ENCODE results near the gene ATP8A2.
A peak's percentile ranks its signal among the peaks of the same experiment; 100 is the strongest.

The ATP8A2 gene

GRCh38 chr13:26046639-26047038, 674.9 kb downstream of the ATP8A2 start:
- Histone ChIP-seq H3K27me3 (ENCODE audit: control insufficient read depth in 1 of 2, insufficient read depth in 2 of 2, low read length in 2 of 2) (peaks cover 33 to 41% of the 10 kb centered on the region in 2 donors), H3K36me3 (ENCODE audit: control insufficient read depth in 2 of 2, insufficient read depth in 2 of 2, low read length in 2 of 2) (no peaks in the 10 kb centered on the region), H3K4me1 (ENCODE audit: control insufficient read depth, insufficient read depth, low read length) (peaks cover 22% of the 10 kb centered on the region), H3K9me3 (ENCODE audit: control insufficient read depth in 2 of 2, low read length in 2 of 2) (no peaks in the 10 kb centered on the region), H3K27ac (ENCODE audit: low read length) (no peak overlapping the region), H3K9ac (ENCODE audit: low read length in 2 of 2) (no peak overlapping the region), H3K4me3 (ENCODE audit: low read length in 2 of 2) (no peak overlapping the region)

GRCh38 chr13:26047040-26047439, 675.3 kb downstream of the ATP8A2 start:
- Histone ChIP-seq H3K4me1 (ENCODE audit: control insufficient read depth, insufficient read depth, low read length) (peaks cover 23% of the 10 kb centered on the region), H3K27me3 (ENCODE audit: control insufficient read depth in 1 of 2, insufficient read depth in 2 of 2, low read length in 2 of 2) (peaks cover 34 to 41% of the 10 kb centered on the region in 2 donors), H3K4me3 (ENCODE audit: low read length in 2 of 2) (no peak overlapping the region), H3K9ac (ENCODE audit: low read length in 2 of 2) (no peak overlapping the region), H3K9me3 (ENCODE audit: control insufficient read depth in 2 of 2, low read length in 2 of 2) (no peaks in the 10 kb centered on the region), H3K27ac (ENCODE audit: low read length) (no peak overlapping the region), H3K36me3 (ENCODE audit: control insufficient read depth in 2 of 2, insufficient read depth in 2 of 2, low read length in 2 of 2) (no peaks in the 10 kb centered on the region)

GRCh38 chr13:26048741-26049140, 677.0 kb downstream of the ATP8A2 start:
- H3K27ac ChIP-seq (ENCODE audit: low read length): no peak overlapping the region
- no peak overlapping the region for H3K4me3 ChIP-seq (ENCODE audit: low read length in 2 of 2)
- peaks cover 38 to 44% of the 10 kb centered on the region in 2 donors for H3K27me3 ChIP-seq (ENCODE audit: control insufficient read depth in 1 of 2, insufficient read depth in 2 of 2, low read length in 2 of 2)
- peaks cover 25% of the 10 kb centered on the region for H3K4me1 ChIP-seq (ENCODE audit: control insufficient read depth, insufficient read depth, low read length)
- no peaks in the 10 kb centered on the region for H3K9me3 ChIP-seq (ENCODE audit: control insufficient read depth in 2 of 2, low read length in 2 of 2)
- H3K36me3 ChIP-seq (ENCODE audit: control insufficient read depth in 2 of 2, insufficient read depth in 2 of 2, low read length in 2 of 2): no peaks in the 10 kb centered on the region
- H3K9ac ChIP-seq (ENCODE audit: low read length in 2 of 2): no peak overlapping the region

- Histone ChIP-seq H3K27ac (ENCODE audit: low read length) (no peak overlapping the region), H3K4me3 (ENCODE audit: low read length in 2 of 2) (peak overlapping the region; percentile 46 to 70), H3K9ac (ENCODE audit: low read length in 2 of 2) (no peak overlapping the region), H3K27me3 (ENCODE audit: control insufficient read depth in 1 of 2, insufficient read depth in 2 of 2, low read length in 2 of 2) (peaks cover 38 to 44% of the 10 kb centered on the region in 2 donors), H3K36me3 (ENCODE audit: control insufficient read depth in 2 of 2, insufficient read depth in 2 of 2, low read length in 2 of 2) (no peaks in the 10 kb centered on the region), H3K4me1 (ENCODE audit: control insufficient read depth, insufficient read depth, low read length) (peaks cover 25% of the 10 kb centered on the region), H3K9me3 (ENCODE audit: control insufficient read depth in 2 of 2, low read length in 2 of 2) (no peaks in the 10 kb centered on the region)
Measured at GRCh38 chr13:26050568-26051230, 678.9 kb downstream of the ATP8A2 start.

DNA sequence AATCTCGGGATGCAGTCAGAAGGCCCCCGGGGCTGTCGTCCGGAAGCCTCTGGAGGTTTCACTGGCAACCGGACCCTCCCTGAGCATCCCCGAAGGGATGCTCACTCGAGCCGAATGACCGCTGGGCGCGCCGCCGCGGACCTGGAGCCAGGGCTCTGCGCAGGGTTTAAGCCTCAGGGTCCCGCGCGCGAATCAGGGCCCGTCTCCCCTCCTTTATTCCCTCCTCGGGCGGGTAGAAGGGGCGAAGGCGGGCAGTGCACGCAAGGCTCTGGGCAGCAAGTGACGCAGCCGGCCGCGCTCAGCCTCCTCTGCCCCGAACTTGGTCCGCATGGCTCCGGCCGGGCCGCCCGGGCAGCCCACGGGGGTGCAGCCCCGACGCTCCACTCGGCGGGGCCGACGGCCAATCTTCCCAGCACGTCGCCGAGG, 679.5 kb downstream of the ATP8A2 start:
- Histone ChIP-seq H3K9ac (ENCODE audit: low read length in 2 of 2) (no peak overlapping the region), H3K4me3 (ENCODE audit: low read length in 2 of 2) (peak overlapping the region; percentile 46 to 70), H3K27ac (ENCODE audit: low read length) (no peak overlapping the region), H3K36me3 (ENCODE audit: control insufficient read depth in 2 of 2, insufficient read depth in 2 of 2, low read length in 2 of 2) (no peaks in the 10 kb centered on the region), H3K9me3 (ENCODE audit: control insufficient read depth in 2 of 2, low read length in 2 of 2) (no peaks in the 10 kb centered on the region), H3K27me3 (ENCODE audit: control insufficient read depth in 1 of 2, insufficient read depth in 2 of 2, low read length in 2 of 2) (peaks cover 36 to 44% of the 10 kb centered on the region in 2 donors), H3K4me1 (ENCODE audit: control insufficient read depth, insufficient read depth, low read length) (peaks cover 25% of the 10 kb centered on the region)

DNA sequence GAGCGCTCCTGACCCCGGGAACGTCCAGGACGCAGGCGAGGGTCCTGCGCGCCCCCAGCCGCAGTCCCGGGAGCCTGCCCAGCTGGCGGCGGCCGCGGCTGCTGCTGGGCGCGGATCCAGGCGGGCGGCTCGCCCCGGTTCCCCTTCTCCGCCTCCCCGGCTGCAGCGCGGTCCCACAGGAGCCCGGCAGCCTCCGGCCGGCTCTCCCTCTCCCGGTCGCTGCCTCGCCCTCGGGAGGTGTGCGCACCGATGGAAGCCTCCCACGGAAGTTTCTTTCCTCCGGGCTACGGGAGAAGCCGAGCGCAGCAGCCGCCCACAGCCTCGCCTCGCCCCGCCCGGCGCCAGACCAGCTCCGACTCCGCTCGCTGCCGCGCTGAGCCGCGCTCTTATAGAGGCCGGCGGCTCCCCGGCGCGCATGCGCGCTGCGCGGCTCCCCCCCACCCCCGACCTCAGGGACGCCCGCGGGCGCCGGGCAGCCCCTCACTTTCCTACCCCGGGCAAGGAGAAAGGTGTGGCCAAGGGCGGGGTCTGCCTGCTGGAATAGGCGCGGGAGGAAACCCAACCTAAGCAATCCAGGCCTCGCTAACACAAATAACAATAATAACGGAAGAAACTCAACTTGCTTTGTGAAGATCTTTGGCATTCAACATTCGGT, 680.0 kb downstream of the ATP8A2 start, which contains the start of gene SHISA2:
SHISA2 (minus strand) TSS at position 360 of the 655 bp plus-strand sequence. CDS start 1,041 bp downstream, outside the sequence.
- Histone ChIP-seq H3K4me1 (ENCODE audit: control insufficient read depth, insufficient read depth, low read length) (peaks cover 25% of the 10 kb centered on the region), H3K9ac (ENCODE audit: low read length in 2 of 2) (peak within 1 kb of the TSS in 1 of 2 donors; percentile 4), H3K9me3 (ENCODE audit: control insufficient read depth in 2 of 2, low read length in 2 of 2) (no peaks in the 10 kb centered on the region), H3K36me3 (ENCODE audit: control insufficient read depth in 2 of 2, insufficient read depth in 2 of 2, low read length in 2 of 2) (no peaks in the 10 kb centered on the region), H3K4me3 (ENCODE audit: low read length in 2 of 2) (peak within 1 kb of the TSS; percentile 46 to 70), H3K27me3 (ENCODE audit: control insufficient read depth in 1 of 2, insufficient read depth in 2 of 2, low read length in 2 of 2) (peaks cover 31 to 42% of the 10 kb centered on the region in 2 donors), H3K27ac (ENCODE audit: low read length) (no peak within 1 kb of the TSS)

GRCh38 chr13:26052337-26052736, 680.6 kb downstream of the ATP8A2 start:
- Histone ChIP-seq H3K27ac (ENCODE audit: low read length) (no peak overlapping the region), H3K9ac (ENCODE audit: low read length in 2 of 2) (no peak overlapping the region), H3K4me1 (ENCODE audit: control insufficient read depth, insufficient read depth, low read length) (peaks cover 25% of the 10 kb centered on the region), H3K9me3 (ENCODE audit: control insufficient read depth in 2 of 2, low read length in 2 of 2) (no peaks in the 10 kb centered on the region), H3K27me3 (ENCODE audit: control insufficient read depth in 1 of 2, insufficient read depth in 2 of 2, low read length in 2 of 2) (peaks cover 28 to 42% of the 10 kb centered on the region in 2 donors), H3K4me3 (ENCODE audit: low read length in 2 of 2) (peak overlapping the region; percentile 33 to 70), H3K36me3 (ENCODE audit: control insufficient read depth in 2 of 2, insufficient read depth in 2 of 2, low read length in 2 of 2) (no peaks in the 10 kb centered on the region)

DNA sequence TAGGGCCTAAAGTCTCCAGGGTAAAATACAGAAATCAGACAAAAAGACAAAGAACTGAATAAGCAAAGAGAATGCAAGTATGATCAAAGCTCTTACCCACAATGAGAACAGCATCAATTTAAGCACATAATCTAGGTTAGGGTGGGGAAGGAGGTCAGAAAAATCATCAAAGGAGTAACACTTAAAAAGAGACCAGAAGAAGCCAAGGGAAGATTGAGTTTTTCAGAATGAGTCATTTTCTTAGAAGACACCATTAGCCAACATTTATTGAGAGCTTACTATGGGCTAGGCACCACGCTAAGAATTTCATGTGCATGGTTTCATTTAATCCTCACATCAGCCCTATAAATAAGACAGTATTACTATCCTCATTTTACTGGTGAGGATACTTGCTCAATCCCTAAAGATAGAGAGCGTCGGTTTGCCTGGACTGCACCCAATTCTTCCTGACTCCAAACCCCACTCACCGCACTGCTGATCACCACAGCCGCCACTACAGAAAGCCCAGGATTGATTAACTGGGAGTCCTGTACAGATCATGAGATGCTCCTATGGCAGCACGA, 681.7 kb downstream of the ATP8A2 start:
- Histone ChIP-seq H3K9me3 (ENCODE audit: control insufficient read depth in 2 of 2, low read length in 2 of 2) (no peaks in the 10 kb centered on the region), H3K4me1 (ENCODE audit: control insufficient read depth, insufficient read depth, low read length) (peaks cover 25% of the 10 kb centered on the region), H3K27ac (ENCODE audit: low read length) (no peak overlapping the region), H3K27me3 (ENCODE audit: control insufficient read depth in 1 of 2, insufficient read depth in 2 of 2, low read length in 2 of 2) (peaks cover 20 to 39% of the 10 kb centered on the region in 2 donors), H3K36me3 (ENCODE audit: control insufficient read depth in 2 of 2, insufficient read depth in 2 of 2, low read length in 2 of 2) (no peaks in the 10 kb centered on the region), H3K4me3 (ENCODE audit: low read length in 2 of 2) (no peak overlapping the region), H3K9ac (ENCODE audit: low read length in 2 of 2) (no peak overlapping the region)

- Histone ChIP-seq H3K4me1 (ENCODE audit: control insufficient read depth, insufficient read depth, low read length) (peaks cover 17% of the 10 kb centered on the region), H3K4me3 (ENCODE audit: low read length in 2 of 2) (no peak overlapping the region), H3K27me3 (ENCODE audit: control insufficient read depth in 1 of 2, insufficient read depth in 2 of 2, low read length in 2 of 2) (peaks cover 10 to 27% of the 10 kb centered on the region in 2 donors), H3K9me3 (ENCODE audit: control insufficient read depth in 2 of 2, low read length in 2 of 2) (no peaks in the 10 kb centered on the region), H3K9ac (ENCODE audit: low read length in 2 of 2) (no peak overlapping the region), H3K36me3 (ENCODE audit: control insufficient read depth in 2 of 2, insufficient read depth in 2 of 2, low read length in 2 of 2) (no peaks in the 10 kb centered on the region), H3K27ac (ENCODE audit: low read length) (no peak overlapping the region)
Measured at GRCh38 chr13:26054896-26055295, 683.1 kb downstream of the ATP8A2 start.

DNA sequence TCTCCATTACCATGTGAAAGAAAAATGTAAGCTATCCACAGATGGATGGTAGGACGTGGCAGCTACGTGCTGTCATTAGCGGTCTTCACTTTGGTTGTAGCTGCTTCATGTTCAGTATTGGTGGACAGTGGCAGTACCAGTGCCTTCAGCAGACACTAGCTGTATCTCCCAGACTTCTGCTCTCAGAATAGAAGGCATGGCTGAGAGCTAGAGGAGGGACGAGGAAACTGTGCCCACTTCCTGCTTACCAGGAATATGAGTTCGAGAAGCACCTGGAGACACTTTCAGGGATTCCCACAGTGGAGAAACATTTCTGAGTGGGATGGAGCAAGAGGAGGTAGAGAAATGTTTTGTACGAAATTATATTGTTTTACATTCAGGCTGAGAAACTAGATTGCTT, 686.9 kb downstream of the ATP8A2 start:
- Histone ChIP-seq H3K4me1 (ENCODE audit: control insufficient read depth, insufficient read depth, low read length) (no peaks in the 10 kb centered on the region), H3K27ac (ENCODE audit: low read length) (no peak overlapping the region), H3K9me3 (ENCODE audit: control insufficient read depth in 2 of 2, low read length in 2 of 2) (no peaks in the 10 kb centered on the region)

More for the DNA sequence above, 686.9 kb downstream of the ATP8A2 start:
- Histone ChIP-seq H3K9ac (ENCODE audit: low read length in 2 of 2) (no peak overlapping the region), H3K27me3 (ENCODE audit: control insufficient read depth in 1 of 2, insufficient read depth in 2 of 2, low read length in 2 of 2) (peaks cover 0 to 5% of the 10 kb centered on the region in 2 donors), H3K4me3 (ENCODE audit: low read length in 2 of 2) (no peak overlapping the region), H3K36me3 (ENCODE audit: control insufficient read depth in 2 of 2, insufficient read depth in 2 of 2, low read length in 2 of 2) (no peaks in the 10 kb centered on the region)
